NOMO-1 (cell line): ENCODE results near the gene TES.
"Not testable (repeated sequence)": the region's sequence is repeated elsewhere in the genome, so short reads cannot be mapped to it uniquely, and the experiment has no call there.

Experiments
- DNase-seq, 2 experiments: peaks; one replicate each; lab custom pipeline; 2025; ENCODE audit not compliant: unreplicated experiment in 2 of 2; lab: John Stamatoyannopoulos, UW

The TES gene

DNA sequence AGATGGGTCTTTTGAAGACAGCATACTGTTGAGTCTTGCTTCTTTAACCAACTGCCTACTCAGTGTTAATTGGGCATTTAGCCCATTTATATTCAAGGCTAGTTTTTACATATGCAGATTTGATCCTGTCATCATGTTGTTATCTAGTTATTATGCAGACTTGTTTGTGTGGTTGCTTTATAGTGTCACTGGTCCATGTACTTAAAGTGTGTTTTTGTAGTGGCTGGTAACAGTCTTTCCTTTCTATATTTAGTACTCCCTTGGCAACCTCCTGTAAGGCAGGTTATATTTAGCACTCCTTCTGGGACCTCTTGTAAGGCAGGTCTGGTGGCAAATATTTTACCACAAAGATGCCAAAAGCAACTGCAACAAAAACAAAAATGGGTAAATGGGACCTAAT, 66.7 kb downstream of the TES start:
- DNase-seq, result no peak

DNA sequence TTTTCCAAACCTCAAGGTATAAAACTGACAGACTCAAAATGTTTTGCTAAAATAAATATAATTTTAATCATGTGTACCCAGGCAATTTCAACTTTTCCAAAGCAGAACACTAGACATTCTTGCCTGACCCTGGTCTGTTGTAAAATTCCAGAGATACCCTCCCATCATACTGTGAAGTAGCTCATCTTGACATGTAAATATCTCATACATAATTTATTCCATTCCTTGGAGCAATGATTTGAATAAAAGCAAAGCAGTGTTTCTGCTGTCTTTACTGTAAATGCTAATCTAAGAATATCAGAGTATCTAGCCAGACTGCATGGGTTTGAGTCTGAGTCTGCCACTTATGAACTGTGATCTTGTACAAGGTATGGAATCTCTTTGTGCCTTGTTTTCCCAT, 68.9 kb downstream of the TES start:
- no peak for DNase-seq

DNA sequence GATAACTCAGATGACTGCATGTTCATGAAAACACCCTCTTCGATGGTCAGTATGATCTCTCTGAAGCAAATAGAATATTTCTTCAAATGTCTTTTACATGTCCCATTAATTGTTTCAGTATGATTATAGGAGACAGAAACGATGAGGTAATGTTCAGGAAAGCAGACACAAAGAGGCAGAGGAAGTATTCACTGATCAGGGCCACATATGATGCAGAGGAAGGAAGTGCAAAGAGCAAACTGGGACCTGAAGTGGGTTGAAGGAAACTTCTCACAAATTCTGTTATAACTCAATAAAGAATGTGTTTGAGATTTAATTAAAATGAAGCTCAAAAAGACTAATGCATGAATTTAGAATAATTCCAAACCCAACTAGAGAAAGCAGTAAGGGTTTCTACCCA, 70.5 kb downstream of the TES start:
- no peak for DNase-seq

DNA sequence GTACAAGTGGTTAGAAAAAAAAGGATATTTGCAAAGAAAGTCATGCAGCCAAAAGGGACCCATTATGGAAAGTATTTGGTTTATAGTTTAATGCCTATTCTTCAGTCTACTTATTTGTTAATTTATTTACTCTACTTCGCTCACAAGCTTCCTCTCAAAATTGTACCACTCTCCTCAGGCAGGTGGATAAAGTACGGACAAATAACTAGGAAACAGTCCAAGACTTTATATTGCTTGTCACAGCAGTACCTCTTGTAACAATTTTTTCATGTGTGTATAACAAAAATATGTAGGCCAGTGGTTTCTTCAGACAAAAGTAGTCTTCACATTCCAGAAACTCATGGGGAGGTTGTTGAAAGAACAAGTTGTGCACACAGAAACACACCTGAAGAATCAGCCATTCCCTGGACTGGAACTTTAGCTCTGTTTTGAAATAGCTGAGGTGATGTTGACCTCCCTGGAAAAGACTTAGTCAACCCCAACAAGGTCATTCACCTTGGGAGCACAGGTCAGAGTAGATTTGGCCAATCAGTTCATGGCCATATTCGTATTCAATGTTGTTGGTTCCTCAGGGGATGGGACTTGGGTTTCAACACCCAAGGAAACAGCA, 73.4 kb downstream of the TES start:
- no peak for DNase-seq

DNA sequence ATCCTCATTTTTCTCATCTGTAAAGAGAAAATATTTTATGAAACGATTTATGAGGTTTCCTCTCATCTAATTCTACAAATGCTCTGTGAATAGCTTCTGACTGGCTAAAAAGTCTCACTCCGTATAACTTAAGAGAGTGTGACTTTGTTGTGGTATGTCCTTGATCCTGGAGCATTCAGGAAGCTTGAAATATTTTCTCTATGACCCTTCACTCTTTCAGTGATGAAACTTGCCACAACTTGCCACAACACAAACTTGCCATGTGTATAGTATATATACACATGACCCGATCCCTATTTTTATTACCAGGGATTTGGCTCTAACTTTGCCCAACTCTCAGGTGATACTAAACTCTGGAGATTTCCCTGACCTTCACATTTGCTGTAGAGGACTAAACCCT, 74.1 kb downstream of the TES start:
- DNase-seq, result no peak

DNA sequence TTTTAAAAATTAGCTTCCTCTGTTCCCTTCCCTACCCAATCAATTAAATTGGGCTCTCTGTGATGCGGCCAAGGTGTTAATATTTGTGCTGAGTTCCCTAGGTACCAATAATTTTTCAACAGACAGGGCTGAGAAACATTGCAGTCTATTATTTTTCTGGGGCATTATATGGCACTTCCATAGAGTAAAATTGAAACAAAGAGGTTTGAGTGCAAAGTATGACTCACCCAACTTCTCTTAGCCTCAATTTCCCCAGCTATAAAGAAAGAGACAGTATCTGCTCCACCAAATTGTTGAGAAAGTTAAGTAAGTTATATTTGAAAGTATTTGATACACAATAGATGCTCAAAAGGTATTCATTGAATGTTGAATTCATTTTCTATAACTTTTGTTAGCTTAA, 74.9 kb downstream of the TES start:
- no peak for DNase-seq

DNA sequence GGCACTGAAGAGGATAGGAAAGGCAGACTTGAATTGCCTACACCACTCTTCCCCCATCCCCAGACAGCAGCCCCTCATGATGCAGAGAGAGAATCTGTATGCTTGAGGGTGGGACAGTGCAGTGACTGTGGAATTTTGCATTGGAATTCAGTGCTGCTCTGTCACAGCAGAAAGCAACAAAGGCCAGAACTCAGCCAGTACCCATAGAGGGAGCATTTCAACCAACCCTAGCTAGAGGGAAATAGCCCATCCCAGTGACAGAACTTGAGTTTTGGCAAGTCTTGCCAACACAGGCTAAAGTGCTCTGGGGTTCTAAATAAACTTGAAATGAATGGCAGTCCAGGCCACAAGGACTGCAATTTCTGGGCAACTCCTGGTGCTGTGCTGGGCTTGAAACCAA, 80.4 kb downstream of the TES start:
- no peak for DNase-seq

DNA sequence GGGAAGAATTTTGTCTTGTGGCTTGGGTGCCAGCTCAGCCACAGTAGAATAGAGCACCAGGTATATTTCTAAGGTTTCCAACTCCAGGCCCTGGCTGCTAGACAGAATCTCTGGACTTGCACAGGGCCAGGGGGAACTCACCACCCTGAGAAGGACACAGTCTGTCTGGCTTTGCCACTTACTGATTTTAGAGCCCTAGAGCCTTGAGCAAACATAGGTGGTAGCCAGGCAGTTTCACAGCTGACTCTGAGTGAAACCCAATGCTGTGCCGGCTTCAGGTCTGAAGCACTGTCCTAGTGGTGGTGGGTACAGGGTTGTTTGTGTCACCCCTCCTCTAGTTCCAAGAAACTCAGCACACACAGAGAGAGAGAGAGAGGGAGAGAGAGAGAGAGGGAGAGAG, 81.6 kb downstream of the TES start:
- DNase-seq, result no peak

DNA sequence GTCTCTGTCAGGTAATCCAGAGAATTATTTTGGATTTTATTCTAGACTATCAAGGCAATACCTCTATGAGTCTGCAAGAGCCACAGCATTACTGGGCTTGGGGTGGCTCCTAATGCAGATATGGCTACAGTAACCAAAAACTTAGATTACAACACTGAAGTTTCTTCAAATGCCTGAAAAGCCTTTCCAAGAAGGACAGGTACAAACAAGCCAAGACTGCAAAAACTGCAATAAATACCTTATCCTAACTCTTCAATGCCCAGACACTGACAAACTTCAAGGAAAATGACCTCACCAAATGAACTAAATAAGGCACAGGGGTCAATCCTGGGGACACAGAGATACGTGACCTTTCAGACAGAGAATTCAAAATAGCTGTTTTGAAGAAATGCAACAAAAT, 82.0 kb downstream of the TES start:
- no peak for DNase-seq

DNA sequence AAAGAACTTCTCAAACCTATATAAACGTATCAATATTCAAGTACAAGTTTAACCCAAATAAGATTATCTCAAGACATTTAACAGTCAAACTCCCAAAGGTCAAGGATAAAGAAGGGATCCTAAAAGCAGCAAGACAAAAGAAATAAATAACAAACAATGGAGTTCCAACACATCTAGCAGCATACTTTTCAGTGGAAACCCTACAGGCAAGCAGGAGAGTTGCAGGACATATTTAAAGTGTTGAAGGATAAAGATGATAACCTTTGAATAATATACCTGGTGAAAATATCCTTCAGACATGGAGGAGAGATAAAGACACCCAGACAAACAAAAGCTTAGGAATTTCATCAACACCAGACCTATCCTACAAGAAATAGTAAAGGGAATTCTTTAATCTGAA, 82.8 kb downstream of the TES start:
- no peak for DNase-seq

DNA sequence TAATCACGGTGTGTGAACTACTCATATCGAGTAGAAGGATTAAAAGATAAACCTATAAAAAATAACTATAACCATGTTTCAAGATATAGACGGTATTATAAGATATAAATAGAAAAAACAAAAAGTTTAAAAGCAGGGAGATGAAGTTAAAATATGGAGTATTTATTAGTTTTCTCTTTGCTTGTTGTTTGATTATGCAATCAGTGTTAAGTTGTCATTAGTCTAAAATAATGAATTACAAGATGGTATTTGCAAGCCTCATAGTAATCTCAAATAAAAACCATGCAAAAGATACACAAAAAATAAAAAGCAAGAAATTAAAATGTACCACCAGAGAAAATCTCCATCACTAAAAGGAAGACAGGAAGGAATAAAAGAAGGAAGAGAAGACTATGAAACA, 83.3 kb downstream of the TES start:
- DNase-seq, result no peak

DNA sequence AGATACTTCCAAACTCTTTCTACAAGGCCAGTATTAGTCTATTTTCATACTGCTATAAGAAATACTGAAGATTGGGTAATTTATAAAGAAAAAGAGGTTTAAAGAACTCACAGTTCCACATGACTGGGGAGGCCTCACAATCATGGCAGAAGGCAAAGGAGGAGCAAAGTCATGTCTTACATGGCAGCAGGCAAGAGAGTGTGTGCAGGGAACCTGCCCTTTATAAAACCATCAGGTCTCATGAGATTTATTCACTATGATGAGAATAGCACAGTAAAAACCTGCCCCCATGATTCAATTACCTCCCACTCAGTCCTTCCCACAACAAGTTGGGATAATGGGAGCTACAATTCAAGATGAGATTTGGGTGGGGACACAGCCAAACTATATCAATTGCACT, 85.6 kb downstream of the TES start:
- DNase-seq, result not testable (repeated sequence)

DNA sequence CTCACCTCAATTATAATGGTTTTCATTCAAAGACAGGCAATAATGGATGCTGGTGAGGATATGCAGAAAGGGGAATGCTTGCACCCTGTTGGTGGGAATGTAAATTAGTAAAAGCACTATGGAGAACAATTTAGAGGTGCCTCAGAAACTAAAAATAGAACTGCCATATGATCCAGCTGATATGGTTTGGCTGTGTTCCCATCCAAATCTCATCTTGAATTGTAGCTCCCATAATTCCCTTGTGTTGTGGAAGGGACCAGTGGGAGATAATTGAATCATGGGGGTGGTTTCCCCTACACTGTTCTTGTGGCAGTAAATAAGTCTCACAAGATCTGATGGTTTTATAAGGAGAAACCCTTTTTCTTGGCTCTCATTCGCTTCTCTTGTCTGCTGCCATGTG, 87.7 kb downstream of the TES start:
- DNase-seq, result no peak

DNA sequence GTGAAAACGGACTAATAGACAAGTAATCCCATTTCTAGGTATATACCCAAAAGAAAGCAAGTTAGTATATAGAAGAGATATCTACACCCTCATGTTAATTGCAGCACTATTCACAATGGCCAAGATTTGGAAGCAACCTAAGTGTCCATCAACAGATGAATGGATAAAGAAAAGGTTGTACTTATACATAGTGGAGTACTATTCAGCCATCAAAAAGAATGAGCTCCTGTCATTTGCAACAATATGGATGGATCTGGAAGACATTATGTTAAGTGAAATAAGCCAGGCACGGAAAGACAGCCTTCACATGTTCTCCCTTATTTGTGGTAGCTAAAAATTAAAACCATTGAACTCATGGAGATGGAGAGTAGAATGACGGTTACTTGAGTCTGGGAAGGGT, 88.2 kb downstream of the TES start:
- DNase-seq, result no peak

DNA sequence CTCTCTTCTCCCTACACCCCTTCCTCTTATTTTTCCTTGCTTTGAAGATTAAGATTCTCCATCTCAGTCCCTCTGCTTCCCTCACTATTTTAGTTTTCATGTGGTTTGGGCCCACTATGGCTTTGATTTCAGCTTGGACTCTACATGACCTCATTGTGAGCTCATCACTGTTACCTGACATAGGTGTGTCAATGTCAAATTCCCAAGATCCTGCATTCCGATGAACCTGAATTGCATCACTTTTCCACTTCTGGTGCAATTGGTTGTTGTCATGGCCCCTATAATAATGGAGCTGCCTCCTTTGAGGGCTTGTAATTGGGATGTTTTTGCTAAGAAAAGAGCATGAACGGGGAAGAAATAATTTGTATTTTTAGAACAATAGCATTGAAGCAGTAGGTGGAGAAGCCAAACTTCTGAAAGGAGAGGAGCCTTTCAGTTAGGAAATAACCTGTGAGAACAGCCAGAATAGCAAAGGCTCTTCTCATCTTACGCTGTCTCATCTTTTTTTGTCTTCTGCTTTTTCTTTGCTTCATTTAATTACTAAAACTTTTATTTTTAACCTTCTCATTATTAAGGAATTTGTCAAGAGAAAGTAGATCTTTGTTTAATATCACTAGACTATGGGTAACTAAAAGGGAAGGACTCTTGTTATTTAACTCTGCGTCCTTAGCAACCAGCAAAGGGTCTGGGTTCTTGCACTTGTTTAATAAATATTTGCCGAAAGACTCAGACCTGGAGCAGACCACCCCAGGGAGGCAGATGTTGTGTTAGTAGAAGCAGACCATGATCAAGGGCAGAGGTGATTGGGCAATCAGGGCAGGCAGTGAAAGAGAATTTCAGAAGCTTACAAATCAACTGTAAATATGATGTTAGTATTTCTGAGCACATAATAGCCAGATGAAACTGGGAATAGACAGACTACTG, 95.4 kb downstream of the TES start:
- DNase-seq, result no peak

DNA sequence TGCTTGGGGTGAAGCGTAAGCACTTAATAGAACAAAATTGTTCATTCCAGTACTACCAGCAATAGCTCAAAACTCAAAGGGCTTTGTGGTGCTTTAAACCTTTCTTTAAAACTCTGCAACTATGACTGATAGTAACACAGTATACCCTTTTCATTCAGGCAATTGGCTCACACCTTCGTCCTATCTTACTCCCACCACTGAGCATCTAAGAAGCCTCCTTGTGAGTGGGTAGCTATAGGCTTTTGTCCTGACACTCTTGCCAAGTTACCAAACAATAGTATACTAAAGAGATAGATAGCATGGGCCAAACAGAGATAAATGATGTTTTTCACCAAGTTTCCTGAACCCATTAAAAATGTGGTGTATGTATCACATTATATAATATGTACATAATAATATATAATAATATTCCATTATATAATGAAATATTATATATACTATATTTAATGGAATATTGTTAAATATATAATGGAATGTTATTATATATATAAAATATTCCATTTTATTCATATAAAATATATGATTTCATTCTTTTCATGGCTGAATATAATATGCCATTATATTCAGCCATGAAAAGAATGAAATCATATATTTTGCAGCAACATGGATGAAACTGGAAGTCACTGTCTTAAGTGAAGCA, 96.2 kb downstream of the TES start:
- DNase-seq, result no peak

DNA sequence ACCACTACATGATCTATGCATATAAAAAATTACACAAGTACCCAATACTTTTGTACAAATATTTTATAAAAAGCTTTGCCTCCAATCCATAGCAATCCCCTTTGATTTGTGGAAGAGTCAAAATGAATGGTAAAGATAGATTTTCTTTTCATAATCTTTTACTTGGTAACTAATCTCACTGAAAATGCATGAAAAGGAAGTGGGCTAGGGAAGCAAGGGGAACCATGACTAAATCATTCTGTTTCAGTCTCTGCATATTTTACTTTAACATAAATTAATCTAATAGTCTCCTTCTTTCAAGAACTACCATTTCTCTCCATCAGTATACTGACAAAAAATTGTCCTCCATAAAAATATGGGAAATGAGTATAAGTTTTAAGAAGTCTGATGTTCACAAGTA, 96.9 kb downstream of the TES start:
- no peak for DNase-seq
